LHCN-M2 (cell line): Measurements from ENCODE around the gene MAP2K3. TPM values are rescaled to one million over a fixed set of nuclear protein-coding genes. Genes with fewer than 3 reads are reported as not detected.
"Not testable (repeated sequence)": the region's sequence is repeated elsewhere in the genome, so short reads cannot be mapped to it uniquely, and the experiment has no call there.

Experiments used
- DNase-seq: peaks from one replicate; pipeline ENCODE4 v3.0.0-alpha.2; 2012; ENCODE audit warnings: low read depth
- total RNA-seq: library from RNA; depleted of rRNA; stranded (reverse); fragments of >200 nt; gene quantifications from 2 replicates; pipeline ENCODE4 v1.2.3, GENCODE V29; 2014

Gene MAP2K3
- total RNA-seq, 1 experiment from 2014 or later = 28.8 TPM

DNA sequence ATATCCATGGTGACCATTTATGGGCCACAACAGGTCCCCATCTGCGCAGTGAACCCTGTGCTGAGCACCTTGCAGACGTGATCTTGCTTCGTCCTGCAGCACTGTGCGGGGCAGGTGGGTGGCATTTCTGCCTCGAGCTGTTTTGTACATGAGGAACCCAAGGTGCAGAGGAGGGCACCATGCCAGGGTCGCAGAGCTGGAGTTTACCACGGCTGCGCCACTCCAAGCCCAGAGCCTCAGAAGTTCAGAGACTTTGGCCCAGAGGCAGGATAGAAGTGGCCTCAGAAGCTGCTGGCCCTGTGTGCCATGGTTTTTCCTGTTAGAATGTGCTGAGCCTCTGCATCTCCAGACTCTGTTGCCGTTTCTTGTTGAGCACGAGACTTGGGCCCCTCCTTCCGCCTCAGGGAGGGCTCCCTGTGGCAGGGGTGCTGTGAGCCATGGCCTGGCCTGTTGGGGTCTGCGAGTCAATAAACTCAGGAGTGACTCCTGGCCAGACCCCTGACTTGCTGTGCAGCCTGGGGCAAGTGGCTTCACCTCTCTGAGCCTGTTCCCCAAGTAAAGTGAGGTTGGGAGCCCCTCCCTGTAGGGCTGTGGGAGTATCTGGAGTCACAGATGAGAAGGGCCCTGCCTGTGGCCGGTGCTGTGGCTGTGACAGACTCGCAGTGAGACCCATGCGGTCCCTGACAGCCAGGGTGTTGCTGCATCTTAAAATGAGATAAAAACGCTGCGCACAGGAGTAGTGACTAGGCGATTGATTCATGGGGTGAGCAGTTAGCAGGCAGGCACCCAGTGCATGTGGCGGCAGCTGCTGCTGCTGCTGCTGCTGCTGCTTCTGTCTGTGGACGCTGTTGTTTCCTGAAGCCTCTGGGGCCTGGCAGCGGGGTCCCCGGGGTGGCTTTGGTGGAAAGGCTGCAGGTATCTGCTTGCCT lies 11.8 kb downstream of the MAP2K3 start:
- DNase-seq = no peak

DNA sequence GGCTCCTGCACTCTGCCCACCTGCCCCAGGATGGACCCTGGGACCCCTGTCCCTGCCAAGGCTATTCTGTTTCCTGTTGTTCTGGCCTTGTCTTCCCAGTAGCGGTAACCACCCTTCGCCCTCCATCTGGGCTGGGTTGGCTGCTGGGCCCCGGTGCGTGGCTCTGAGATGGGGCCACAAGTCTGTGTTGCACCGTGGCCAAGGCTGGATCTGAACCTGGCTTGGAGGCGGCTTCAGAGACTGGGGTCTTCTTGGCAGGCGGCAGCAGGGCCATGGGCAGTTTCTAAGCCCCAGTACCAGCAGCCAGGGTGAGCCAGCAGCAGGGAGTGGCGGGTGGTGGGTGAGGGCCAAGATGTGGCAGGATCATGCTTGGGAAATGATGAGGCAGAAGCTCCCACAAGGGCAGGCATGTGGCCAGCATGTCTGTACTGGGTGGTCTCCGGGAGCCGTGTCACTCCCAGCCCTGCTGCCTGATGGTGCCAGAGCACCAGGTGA lies 12.6 kb downstream of the MAP2K3 start:
- no peak for DNase-seq

DNA sequence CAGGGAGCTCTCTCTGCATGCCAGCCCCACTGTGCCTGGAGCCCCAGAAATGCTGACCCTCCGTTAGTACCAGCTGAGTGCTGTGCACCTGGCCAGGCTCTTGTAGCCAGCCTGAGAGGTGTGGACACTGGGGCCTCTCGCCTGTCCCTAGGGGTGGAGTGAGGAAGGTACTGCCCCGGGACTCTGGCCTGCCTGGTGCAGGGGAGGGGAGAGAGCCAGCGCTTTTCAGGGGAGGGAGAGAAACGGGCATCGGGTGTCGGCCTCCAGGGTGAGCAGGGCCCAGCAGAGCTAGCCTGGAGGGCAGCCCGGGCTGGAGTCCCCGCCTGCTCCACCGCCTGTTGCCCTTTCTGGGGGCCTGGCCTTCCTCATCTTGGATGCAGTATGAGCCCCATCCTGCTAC lies 13.1 kb downstream of the MAP2K3 start:
- no peak for DNase-seq

DNA sequence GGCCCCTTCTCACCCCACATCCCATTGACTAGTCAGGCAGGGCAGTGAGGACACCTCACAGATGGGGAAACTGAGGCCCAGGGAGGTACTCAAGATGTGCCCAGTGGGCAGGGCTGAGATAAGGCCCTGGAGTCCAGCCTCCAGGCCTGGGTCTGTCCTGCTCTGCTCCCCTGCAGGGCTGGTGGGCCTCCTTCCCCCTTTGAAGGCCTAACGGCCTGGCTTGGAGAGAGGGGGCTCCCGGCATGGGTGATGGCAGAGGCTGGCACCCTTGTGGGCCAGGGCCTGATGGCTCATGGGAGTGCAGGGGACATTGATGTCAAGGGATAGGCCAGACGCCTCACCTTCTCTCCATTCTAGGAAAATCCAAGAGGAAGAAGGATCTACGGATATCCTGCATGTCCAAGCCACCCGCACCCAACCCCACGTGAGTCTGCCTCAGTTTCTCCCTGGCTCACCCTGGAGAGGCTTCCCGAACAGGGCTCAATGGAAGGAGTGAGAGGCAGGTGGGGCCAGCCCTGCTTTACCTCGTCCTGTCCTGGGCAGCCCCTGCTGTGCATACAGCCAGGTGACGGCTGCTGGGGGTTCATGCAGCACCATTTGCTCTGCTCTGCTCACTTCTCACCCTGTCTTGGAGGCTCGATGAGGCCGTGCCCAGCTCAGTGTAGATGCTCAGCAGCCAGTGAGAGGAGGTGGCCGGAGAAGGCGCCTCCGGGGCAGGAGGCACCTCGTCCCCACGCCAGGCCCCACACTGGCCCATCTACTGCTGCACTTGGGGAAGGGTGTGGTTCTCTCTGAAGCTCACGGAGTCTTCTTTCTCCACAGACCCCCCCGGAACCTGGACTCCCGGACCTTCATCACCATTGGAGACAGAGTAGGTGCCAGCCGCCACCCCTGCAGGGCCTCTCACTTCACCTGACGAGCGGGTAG lies 13.8 kb downstream of the MAP2K3 start:
- no peak for DNase-seq

DNA sequence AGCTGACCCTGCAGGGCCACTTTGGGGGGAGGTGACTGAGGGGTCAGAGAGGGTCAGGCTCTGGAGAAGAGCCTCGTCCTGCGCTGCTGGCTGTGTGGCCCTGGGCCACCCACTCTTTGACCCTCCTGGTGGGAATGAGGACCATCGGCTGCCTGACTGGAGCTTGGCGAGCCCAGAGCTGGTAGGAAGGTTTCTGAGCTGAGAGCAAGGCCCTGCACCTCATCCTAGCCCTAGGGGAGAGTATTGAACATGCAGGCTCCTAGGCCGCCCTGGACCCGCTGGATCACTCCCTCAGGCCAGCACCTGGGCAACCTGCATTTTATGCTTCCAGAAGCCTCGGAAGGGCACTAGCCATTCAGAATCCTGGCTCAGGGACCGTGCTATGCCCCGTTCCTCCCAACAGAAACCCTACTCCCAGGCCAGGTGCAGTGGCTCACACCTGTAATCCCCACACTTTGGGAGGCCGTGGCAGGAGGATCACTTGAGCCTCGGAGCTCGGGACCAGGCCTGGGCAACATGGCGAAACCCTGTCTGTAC lies 14.5 kb downstream of the MAP2K3 start:
- DNase-seq = no peak

DNA sequence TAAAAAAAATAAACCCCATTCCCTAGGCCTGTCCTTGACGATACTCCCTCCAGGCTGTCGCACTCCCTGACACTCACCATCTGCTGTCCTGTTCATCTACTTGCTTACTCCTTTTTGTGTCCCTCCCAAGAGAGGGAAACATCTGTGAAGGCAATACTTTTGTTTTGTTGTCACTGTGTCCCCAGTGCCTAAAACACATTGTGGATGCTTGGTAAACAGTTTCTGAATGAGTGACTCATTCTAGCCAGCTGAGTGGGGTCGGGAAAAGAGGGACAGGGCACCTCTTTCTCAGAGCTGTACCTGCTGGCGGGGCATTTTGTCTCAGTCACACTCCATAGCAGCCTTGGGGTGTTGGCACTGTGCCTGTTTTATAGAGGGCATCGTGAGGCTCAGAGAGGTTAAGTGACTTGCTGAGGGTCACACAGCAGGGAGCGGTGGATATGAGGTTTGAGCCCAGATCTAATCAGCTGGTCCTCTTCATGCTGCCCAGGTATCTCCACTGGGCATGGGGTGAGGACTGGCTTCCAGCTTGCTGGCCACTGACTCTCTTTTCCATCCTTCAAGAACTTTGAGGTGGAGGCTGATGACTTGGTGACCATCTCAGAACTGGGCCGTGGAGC lies 15.6 kb downstream of the MAP2K3 start:
- DNase-seq = no peak

DNA sequence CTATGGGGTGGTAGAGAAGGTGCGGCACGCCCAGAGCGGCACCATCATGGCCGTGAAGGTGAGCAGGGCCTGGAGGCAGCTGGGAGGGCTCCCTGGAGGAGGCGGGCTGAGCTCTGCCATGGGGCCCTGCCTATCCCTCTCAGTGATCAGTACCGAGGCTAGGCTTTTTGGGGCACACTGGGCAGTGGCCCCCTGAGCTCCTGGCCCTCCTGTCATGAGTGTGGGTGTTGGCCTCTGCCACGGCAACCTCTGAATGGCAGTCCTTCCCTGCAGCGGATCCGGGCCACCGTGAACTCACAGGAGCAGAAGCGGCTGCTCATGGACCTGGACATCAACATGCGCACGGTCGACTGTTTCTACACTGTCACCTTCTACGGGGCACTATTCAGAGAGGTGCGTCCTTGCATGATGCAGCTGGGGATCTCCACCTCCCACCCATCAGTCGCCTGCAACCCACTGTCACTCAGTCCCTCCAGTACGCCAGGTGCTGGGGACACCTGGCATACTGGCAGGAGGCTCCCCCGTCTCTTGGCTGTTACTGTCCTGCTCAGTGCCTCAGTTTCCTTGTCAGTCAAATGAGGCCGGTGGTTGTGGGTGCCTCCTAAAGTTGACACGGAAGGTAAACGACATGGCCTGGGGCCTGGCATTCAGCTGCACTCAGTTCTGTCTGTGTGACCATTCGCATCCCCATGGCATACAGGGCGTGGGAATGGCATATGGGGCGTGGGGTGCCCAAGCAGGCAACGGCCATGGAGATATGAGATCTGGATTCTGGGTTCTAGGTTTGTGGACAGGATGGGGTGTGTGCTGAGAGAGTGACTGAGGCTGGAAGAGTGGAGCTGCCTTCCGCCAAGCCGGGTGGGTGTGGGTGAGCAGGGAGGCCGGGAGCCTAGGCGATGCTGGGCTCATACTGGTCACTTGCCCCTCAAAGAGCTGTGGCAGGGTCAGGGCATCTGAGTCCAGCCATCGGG lies 16.4 kb downstream of the MAP2K3 start:
- no peak for DNase-seq

DNA sequence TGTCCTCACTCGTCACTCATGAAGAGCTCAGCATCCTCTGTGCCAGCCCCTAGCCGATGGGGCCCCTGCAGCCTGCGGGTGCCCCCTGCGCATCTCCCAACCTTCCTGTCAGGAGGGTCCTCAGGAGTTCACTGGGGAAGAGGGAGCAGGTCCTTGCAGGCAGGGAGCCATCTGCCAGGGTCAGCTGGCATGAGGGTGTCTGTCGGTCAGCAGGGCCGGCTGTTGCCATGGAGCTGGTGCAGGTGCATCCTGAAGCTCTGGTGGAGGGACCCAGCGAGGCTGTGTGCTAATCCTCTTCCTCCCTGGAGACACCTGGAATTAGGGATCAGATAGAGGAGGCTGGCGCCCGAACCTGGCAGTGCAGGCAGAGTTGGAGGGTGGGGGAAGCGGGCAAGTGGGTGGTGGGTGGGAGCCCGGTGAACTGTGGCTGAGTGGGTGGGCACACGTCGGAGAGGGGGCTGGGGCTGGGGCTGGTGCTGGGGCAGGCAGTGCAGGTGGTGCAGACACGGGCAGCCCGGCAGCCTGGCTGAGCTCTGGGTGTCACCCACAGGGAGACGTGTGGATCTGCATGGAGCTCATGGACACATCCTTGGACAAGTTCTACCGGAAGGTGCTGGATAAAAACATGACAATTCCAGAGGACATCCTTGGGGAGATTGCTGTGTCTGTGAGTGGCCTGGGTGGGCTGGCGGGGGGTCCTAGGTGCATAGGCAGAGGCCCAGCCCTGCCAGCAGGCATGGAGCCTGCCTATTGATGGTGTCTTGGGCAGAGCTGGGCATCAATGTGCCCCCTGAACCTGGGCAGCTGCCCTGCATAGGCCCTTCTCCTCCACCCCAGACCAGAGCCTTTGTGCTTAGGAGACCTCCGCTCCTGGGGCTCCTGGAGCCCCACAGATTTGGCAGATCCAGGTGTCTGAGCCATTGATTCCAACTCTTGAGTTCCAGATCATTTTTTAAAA lies 17.4 kb downstream of the MAP2K3 start:
- no peak for DNase-seq

DNA sequence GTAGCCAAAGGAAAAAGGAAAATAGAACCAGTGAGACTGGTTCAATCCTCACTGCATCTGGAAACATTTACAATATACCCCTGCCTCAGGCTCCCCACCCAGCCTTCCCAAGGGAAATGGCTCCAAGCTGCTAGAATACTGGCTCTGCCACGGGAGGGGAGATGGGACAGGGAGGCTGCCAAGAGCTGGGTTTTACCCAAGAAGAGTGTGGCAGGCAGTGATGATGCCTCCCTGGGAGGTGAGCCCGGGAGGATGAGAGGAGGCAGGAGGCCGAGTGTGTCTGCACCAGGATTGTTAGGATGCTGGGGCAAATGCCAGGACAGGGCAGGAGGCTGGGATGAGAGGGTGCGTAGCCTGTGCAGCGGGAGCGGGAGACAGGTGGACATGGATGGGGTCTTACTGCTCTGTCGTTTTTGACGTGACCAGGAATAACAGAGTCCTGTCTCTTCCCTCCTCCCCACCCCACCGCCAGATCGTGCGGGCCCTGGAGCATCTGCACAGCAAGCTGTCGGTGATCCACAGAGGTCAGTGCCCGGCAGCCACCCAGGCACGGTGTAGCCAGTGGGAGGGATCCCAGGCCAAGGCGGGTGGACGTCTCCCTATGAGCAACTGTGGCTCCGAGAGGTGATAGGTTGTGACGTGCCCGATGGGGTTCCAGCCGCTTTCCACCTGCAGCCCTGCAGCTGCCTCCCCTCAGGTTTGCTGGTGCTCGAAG lies 18.4 kb downstream of the MAP2K3 start:
- no peak for DNase-seq

DNA sequence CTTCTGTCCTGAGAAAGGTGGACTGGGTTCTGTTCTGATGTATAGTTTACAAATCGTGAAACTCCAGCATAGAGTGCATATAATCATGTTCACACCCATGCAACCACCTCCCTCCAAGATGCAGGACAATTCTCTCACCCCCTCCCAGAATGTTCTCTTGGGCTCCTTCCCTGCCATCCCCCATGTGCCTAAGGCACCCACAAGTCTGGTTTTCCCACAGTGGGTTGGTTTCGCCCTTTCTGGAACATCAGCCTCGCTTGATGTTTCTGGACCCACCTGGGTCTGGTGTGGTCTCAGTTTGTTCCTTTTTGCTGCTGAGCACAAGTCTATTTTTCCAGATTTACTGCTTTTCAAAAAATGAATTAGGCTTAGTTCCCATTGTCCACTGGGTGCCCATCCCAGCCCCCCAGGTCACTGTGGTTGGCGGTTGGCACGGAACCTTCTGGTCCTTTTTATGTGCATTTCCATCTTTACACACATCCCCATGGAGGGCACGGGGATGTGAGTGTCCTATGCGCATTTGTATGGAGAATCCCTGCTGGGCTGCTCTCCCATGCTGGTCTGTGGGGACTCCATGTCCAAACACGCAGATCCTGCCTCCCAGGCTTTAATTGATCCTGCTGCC lies 19.0 kb downstream of the MAP2K3 start:
- DNase-seq = no peak

DNA sequence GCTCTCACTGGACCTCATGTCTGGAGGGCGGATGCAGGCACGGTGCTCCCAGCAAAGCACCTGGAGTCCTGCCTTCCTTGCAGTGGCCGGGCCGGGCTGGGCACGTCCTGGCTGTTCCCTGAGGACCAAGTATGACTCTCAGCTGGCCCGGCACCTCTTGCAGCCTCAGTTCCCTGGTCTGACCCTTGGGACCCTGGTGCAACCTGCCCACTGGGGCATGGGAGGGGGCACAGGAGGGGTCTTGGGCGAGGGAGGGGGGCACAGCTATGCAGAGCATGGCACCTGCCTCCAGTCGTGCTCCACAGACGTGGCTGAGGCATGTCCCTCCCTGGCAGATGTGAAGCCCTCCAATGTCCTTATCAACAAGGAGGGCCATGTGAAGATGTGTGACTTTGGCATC lies 19.6 kb downstream of the MAP2K3 start:
- DNase-seq = no peak

DNA sequence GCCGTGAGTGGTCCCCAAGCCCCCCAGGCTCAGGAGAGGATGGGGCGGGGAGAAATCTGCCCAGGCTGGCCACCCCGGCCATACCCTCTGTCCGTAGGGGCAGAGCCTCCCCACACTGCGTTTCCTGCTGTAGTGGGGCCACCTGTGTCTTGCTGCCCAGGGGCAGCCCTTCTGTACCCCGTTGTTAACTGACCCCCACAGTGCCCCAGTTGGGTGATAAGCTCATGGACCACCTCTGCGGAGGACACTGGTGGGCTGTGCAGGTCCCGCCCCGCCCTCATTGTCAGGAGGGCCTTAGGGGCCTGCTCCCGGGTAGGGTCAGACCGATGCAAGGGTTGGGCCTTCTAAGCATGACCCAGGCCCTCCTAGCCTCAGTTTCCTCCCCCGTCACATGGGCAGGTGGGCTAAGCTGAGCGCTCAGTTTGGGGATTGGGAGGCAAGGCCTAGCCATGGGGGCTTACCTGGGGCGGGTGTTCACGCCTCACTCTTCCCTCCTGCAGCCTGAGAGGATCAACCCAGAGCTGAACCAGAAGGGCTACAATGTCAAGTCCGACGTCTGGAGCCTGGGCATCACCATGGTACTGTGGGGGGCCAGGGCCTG lies 20.1 kb downstream of the MAP2K3 start:
- not testable (repeated sequence) for DNase-seq

DNA sequence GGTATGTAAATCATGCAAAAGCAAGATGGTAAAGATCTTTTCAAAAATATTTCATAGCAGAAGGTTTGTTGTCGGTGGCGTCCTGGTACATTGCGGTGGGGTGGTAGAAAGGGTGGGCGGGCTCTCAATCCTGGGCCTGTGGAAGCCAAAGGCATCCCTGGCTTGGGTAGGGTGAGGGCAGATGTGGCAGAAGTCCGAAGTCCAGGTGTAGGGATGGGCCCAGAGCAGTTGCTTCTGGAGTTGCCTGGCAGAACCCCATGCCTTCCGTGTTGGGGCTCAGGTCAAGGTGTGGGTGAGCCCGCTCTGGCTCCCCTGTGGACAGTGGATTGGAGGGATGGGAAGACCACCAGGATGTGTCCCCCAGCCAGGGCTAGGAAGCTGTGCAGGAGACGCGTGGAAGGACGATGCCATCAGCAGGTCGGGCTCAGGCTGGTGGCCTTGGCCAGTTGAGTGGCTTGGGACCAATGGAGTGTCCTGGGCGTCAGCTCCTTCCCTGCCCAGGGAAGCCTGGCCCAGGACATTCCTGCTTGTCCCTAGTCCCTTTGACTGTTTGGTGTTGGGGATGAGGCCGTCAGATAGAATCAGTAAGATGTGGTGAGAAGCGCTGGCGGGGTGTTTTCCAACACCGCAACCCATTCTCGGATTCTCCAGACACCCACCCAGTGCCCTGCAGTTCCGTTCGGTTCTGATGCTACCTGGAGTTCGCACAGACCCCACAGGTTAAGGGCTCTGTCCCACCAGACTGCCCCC lies 21.1 kb downstream of the MAP2K3 start:
- not testable (repeated sequence) for DNase-seq

DNA sequence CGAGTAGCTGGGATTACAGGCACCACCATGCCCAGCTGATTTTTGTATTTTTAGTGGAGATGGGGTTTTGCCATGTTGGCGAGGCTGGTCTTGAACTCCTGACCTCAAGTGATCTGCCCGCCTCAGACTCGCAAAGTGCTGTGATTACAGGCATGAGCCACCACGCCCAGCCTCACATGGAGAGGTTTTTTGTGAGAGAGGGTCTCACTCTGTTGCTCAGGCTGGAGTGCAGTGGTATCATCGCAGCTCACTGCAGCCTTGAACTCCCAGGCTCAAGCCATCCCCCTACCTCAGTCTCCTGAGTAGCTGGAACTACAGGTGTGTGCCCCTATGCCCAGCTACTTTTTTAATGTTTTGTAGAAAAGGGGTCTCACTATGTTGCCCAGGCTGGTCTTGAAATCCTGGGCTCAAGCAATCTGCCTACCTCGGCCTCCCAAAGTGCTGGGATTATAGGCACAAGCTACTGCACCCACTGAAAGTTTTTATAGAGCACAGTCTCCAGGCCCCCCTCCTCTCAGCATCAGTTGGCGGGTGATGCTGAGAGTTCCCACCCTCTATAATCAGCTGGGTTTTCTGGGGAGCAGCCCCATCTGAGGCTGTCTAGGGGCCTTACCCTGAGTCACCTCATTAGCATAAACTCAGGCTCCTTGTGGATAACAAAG lies 22.2 kb downstream of the MAP2K3 start:
- not testable (repeated sequence) for DNase-seq

DNA sequence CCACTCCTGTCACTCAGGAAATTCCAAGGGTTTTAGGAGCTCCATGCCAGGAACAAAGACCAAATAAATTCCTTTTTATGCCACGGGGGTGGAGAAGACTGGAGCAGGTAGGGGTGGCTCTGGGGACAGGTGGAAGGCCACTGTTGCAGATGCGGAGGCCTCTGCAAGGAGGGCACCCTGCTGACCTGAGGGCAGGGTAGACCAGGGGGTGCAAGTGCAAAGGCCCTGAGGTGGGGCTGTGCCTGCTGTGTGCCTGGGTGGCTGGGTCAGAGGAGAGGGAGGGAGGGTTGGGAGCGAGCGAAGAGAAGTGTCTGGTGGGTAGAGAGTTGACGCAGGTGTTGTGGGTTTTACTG lies 22.7 kb downstream of the MAP2K3 start:
- DNase-seq = not testable (repeated sequence)

DNA sequence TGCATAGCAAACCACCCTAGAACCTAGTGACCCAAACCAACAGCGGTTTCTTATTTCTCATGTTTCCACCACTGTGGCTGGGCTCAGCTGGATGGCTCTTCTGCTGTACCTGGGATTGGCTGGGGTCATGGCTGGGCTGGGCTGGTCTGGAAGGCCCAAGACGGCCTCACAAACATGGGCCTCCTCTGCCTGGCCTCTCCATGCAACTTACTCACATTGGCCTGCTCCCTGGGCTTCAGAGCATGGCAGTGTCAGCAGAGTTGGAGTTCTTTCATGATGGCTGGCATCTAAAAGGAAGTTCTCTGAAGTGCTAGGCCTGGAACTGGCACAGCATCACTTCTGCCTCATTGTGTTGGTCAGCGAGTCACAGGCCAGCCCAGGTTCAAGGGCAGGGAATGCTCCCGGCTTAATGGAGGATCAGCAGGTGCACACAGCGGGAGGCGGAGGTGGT lies 24.4 kb downstream of the MAP2K3 start:
- DNase-seq = not testable (repeated sequence)
